ENCODE measurements around the gene IFITM10. TPM values are rescaled to one million over a fixed set of nuclear protein-coding genes. Genes with fewer than 3 reads are reported as not detected.

IFITM10 gene
- total RNA-seq, 1 donor from 2014 or later: not detected

- no peak for DNase-seq (ENCODE audit: low spot score)
Measured at GRCh38 chr11:1741741-1742140, 8.7 kb downstream of the IFITM10 start.

DNA sequence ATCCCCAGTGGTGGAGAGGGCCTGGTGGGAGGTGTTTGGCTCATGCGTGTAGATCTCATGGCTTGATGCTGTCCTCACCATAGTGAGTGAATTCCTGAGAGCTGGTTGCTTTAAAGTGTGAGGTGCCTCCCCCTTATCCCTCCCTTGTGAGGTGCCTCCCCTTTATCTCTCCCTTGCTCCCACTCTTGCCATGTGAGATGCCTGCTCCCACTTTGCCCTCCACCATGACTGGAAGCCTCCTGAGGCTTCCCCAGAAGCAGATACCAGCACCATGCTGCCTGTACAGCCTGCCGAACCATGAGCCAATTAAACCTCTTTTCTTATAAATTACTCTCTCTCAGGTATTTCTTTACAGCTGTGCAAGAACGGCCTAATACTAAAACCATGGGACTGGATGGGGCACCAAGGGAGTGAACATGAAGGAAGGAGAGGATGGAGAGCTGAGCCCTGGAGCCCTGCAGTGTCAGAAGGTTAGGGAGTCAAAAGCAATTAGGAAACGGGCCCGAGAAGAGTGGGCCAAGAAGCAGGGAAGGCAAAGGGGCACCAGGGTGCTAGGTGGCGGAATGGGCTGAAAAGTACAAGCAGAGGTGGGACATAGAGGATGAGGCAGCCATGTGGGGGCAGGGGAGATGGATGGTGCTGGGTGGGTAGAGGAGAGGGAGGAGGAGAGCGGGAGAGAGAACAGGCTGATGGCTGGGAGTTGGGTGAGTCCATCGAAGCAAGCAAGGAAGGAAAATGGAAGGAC, 9.4 kb downstream of the IFITM10 start:
- DNase-seq (ENCODE audit: low spot score): no peak

GRCh38 chr11:1739576-1739975, 10.8 kb downstream of the IFITM10 start:
- no peak for DNase-seq (ENCODE audit: low spot score)

DNA sequence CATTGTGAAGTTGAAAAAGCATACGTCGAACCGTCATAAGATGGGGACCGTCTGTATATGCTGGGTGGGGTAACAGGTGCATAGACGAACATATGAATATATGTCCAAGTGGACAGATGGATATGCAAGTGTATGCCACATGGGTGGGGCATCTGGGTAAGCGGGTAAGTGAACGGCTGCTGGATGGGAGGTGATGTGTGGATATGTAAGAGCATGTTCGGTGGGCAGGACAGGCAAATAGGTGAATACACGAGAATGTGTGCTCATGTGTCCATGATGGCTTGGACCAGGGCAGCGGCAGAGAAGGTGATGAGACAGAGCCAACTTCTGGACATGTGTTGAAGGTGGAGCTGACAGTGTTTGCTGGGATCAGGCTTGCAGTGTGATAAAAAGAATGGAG, 12.0 kb downstream of the IFITM10 start:
- DNase-seq (ENCODE audit: low spot score): no peak

DNA sequence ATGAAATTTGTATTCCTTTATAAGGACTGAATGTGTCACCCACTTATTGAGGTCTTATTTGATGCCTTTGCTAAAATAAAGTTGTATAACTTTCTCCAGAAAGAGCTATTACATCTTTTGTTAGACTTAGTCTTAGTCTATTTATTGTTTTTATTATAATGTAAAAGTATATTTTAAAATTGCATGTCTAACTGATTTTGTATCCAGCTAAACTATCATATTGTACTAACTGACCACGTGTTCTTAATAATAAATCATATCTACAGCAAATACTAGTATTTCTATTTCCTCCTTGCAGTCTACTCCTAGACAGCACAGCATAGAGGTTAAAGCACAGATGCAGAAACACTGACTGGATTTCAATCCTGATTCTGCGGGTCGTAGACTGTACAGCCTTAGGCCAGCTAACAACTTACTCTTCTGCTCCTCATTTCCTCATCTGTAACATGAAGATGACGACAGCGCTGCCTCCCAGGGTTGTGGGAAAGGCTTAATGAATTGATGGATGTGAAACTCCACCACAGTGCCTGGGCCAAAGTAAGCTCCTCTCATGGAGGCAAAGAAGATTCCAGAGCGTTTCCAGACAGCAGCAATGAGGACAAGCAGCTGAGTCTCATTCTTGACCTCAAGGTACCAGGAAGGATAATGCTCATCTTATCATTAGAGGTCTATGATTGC, 13.2 kb downstream of the IFITM10 start:
- no peak for DNase-seq (ENCODE audit: low spot score)

DNA sequence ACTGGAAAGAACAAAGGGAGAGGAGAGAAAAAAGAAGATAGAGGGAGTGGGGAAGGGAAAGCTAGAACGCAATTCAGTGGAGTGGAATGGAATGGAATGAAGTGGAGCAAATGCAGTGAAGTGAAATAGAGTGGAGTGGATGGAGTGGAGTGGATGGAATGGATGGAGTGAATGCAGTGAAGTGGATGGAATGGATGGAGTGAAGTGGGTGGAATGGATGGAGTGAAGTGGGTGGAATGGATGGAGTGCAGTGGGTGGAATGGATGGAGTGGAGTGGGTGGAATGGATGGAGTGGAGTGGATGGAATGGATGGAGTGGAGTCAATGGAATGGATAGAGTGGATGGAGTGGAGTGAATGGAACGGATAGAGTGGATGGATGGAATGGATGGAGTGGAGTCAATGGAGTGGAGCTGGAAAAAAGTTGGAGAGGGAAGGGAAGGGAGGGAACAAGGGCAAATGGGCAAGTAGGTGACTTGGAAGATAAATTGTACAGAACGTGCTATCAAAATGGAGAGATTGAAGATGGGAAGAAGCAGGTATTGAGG, 13.9 kb downstream of the IFITM10 start:
- DNase-seq (ENCODE audit: low spot score): no peak

GRCh38 chr11:1735271-1735670, 15.1 kb downstream of the IFITM10 start:
- no peak for DNase-seq (ENCODE audit: low spot score)

GRCh38 chr11:1734641-1735081, 15.7 kb downstream of the IFITM10 start:
- no peak for DNase-seq (ENCODE audit: low spot score)

GRCh38 chr11:1733716-1734640, 16.4 kb downstream of the IFITM10 start:
- DNase-seq (ENCODE audit: low spot score): no peak

DNA sequence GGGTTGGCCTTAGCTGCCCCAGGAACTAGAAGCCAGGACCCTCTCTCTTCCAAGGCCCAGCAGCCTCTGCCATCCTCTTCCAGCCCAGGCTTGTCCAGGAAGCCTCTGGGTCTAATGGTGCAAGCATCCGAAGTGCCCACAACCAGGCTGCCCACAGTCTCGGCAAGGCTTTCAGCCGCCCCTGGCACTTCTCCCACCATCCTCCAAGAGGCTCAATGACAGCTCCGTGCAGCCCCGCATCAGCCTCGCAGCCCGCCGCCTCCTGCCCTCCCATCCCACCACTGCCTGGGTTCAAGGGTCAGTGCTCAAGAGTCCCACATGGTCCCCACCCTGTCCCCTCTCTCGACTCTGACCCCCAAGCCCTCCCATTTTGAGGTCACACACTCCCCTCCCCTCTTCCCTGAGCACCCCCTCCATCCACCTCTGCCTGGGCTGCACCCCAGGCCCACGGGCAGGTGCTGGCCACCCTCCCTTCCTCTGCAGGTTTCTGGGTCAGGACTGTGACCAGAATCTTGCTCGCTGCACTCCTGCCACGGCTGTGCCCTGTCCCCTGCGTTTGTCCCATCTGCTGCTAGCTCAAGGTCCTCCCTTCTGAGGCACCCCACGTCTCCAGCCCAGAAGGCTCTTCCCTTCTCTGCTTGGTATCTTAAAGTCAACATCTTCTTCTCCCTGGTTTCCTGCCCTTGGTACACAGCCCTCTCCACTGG, 17.2 kb downstream of the IFITM10 start:
- DNase-seq (ENCODE audit: low spot score): no peak

DNA sequence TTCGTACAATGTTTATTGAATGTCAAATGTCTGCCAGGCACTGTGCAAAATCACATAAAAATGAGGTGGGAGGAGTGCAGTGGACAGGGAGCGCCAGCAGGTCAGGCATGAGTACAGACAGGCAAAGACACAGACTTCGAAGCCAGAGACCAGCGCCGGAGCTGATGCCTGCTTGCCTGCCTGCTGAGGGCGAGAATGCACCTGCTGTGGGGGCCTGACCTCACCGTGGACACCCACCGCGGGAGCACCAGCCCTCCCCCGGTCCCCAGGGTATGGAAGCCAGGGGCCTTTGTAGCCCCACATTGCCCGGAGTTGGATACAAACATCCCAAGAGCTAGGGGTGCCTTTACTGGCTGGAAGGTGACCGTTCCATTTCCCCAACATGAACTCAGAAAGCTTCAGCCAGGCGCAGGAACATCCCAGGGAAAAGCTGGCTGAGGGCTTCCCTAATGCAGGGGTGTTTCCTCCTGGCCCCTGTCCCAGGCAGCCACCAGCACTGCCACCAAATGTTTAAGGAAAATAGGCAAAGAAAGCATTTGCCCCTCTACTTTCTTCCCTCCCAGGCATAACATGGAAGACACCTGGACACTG, 17.9 kb downstream of the IFITM10 start:
- DNase-seq (ENCODE audit: low spot score): no peak

DNA sequence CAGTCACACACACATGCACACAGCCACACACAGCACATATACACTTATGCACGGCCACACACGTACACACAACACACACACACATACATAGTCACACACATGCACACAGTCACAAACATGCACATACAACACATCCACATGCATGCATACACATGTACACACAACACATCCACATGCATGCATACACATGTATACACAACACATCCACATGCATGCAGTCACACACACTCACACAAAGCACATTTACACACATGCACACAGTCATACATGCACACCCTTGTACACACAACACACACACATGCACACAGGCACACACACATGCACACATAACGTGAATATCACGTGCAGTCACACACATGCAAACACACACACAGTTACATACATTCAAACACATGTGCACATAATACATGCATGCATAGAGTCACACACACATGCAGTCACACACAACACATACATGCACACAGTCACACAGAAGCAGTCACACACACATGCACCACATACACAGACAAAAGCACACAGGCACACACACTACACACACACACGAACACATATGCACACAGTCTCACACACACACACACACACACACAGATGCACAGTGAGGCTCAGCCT, 18.8 kb downstream of the IFITM10 start:
- no peak for DNase-seq (ENCODE audit: low spot score)

DNA sequence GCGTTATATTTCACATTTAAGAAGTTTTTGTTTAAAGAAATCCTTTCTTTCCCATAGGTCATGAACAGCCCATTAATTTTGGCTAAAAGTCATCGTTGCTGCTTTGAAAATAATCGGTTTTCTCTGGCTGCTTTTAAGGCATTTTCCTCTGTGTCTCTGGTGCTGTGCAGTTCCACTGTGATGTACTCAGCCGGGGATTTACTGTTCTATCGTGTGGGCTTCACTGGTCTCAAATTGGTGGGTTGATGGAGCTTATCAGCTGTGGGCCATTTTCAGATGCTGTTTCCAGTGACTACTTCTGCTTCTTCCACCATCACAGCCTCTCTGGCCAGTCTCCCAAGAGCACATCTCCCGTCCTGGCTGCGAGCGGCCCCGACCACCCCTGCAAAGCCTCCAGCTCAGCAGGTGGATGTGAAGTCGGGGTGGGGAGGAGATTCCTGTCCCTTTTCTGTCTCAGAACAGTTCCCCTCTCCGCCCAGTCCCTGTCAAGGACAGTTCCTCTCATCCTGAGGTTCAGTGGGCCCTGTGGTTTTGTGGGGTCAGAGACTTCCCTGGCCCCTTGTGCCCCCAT, 20.3 kb downstream of the IFITM10 start:
- DNase-seq (ENCODE audit: low spot score): peak; percentile 85

DNA sequence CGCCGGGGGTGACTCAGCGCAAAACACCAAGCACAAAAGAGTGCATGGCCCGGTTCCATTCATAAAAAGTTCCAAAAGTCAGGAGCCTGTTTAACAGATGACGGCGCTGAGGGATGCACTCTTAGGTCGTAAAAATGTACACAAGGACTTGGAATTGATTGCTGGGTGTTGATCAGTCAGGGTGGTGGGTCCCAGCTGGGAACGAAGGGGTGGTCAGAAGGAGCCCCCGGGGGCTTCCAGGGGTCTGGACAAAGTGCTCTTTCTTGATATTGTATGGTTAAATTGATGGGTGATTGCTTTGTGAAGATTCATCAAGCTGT, 20.7 kb downstream of the IFITM10 start:
- DNase-seq (ENCODE audit: low spot score): no peak

DNA sequence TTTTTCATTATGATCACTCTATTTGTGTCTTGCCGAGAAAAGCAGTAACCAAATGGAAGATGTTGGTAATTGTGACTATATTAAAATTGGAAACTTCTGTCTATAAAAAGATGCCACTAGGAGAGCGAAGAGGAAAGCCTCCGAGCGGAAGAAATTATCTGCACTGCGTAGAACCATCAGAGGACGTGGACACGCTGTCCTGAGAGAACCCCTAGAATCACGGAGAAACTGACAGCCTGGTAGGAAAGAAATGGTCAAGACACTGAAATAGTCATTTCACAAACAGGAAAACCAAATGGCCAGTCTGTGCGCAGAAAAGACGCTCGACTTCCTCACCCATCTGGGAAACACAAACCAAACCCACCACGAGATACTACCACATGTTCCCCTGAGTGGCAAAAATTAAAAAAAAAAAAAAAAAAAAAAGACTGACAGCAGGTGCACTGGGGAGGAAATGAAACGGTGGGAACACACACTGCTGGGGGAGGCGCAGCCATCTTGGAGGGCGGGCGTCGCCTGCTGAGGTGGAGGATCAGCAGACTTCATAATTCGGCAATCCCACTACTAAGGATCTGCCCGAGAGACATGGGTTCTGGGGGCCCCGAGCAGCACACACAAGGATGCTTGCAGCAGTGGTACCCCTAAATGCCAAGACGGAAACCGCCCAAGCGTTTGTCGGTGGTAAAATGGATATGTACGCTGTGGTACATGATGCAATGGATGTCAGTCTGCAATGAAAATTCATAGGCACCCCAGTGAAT, 21.3 kb downstream of the IFITM10 start:
- DNase-seq (ENCODE audit: low spot score): no peak

DNA sequence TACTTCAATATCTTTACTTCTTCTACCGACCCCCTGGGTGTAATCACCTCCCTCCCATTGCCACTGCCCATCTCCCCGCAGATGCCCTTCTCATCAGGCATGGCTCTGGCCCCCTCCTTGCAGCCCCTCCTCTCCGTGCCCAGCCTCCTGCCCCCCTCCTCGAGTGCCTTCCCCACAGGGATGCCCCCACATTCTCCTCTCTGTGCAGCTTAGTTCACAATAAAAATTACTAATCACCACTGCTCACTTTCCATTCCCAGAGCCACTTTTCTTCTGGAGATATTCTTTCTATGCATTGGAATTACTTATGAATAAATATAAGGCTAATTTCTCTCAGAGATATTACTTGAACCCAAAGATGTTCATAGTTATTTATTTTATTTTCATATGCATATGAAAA, 22.1 kb downstream of the IFITM10 start:
- DNase-seq (ENCODE audit: low spot score): no peak

GRCh38 chr11:1727861-1728260, 22.5 kb downstream of the IFITM10 start:
- DNase-seq (ENCODE audit: low spot score): no peak

DNA sequence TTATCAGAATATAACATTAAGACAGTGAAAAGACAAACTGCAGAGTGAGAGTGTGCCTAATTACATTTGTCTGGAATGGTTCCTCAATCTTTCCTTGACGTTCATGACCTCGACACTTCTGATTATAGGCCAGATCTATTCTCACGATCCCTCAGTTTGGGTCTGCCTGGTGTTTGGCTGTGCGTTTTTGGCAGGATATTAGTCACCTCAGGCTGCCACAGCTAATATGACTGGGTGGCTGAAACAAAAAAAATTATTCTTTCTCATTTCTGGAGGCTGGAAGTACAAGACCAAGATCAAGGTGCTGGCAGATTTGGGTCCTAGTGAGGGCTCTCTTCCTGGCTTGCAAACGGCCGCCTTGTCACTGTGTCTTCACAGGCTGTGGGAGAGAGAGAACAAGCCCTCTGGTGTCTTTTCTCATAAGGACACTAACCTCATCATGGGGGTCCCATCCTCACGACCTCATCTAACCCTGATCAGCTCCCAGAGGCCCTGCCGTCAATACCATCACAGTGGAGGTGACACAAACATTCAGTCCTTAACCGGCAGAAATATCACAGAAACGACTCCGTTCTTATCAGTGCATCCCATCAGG, 23.2 kb downstream of the IFITM10 start:
- DNase-seq (ENCODE audit: low spot score): no peak

DNA sequence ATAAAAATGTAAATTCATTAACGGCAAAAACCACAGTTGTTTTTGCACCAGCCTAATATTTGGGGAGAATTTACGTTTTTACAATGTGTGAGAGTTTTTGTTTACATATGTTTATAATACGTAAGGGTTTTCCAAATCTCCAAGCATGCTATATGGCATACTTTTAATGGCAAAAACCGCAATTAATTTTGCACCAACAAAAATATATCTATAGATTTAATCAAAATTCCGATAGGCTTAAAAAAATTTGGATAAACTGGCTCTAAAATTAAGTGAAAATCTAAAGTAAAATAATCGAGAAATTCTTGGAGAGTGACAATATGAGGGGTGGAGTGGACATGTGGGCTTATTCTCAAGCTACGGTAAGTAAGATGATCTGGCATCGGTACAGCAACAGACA, 30.6 kb downstream of the IFITM10 start:
- no peak for DNase-seq (ENCODE audit: low spot score)

All from umbilical cord (tissue), 2 donors.